Measurements from ENCODE around the gene ATP4B.

DNA sequence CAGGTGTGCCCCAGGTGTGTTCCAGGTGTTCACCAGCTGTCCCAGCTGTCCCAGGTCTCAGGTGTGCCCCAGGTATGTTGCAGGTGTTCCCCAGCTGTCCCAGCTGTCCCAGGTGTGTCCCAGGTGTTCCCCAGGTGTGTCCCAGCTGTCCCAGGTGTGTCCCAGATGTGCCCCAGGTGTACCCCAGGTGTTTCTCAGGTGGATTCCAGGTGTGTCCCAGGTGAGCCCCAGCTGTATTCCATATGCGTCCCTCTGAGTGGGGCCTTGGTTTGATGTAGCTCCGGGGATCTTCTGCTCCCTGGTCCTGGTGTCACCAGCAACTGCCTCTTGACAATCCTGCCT is 8.3 kb upstream of the ATP4B start:
- TF ChIP-seq POLR2A (IDR thresholded peaks at IDR 0.05) (no peak), CTCF (IDR thresholded peaks at IDR 0.05) (no peak)
